ENCODE results near the gene TMC6.

Gene TMC6

DNA sequence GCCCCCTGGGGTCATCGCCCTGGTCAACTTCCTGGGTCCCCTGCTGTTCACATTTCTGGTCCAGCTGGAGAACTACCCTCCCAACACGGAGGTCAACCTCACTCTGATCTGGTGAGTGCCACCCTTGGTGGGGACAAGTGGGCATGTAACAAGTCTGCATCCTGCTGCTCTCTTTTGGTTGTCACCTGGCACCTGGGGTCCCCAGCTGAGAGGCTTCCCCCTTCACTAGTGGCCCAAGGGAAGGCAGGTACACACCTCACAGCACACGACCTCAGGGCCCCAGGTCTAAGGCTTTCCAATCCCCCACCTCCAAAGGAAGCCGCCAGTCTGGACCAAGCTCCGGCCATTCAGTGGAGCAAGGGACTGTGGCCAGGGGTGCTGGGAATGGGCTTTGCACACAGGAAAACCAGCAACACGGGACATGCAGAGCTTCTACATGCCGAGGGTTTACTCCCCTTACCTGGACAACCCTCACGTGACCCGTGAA lies 6.4 kb upstream of the TMC6 start:
- DNase-seq: no peak

DNA sequence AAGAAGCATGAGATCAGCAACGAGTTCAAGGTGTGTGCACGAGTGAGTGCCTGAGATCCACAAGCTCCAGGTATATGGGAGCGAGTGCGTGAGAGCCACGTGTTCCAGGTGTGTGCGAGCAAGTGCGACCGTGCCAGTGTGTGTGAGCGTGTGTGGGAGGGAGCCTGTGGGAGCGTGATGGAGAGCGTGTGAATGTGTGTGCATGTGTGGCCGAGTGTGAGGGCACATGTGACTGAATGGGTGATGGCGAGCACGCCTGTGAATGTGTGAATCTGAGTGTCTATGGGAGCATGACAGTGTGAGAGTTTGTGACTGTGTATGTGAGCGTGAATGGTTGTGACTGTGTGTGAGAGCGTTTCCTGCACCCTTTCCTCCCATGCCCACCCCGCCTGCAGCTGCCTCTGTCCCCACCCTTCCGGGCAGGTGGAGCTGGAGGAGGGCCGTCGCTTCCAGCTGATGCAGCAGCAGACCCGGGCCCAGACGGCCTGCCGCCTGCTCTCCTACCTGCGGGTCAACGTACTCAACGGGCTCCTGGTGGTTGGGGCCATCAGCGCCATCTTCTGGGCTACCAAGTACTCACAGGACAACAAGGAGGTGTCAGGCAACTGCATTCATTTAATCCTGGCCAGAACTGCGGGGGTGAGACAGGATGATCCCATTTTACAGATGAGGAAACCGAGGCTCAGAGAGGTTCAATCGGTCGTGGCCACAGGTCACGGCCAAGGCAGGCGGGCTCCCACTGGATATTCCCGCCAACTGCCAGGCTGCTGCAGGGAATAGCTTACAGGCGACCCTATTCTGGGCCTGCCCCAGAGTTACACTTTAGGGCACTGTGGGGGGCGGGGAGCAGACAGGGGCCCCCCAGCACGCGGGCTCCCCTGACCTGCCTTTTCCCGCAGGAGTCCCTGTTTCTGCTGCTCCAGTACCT lies 5.7 kb upstream of the TMC6 start:
- peak; percentile 69 to 87 (median 82) for DNase-seq

DNA sequence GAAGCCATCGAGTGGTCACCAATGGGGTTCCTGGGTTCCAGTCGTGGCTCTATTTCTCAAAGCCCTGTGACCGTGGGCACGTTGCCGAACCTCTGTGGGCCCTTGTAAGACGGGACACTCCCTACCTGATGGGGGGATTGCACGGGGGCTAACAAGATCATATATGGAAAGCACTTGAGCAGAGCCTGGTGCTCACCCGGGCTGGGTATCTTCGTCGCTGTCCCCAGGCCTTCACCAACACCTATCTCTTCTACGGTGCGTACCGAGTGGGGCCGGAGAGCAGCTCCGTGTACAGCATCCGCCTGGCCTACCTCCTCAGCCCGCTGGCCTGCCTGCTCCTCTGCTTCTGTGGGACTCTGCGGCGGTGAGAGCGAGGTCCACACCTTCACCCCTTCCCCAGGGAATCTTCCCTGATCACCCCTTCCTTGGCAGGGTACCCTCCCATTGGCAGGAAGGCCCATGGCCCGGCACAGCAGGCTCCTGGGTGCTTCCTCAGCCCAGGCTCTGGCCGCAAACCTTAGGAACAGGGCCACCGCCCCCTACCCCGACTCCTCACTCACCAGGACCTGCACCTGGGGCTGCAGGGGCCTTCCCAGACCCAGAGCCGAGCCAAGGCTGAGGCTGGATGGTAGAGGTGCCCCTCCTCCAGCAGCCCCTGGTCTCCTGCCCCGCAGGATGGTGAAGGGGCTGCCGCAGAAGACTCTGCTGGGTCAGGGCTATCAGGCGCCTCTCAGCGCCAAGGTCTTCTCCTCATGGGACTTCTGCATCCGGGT lies 4.8 kb upstream of the TMC6 start:
- DNase-seq: peak in 1 of 6 experiments; percentile 59

DNA sequence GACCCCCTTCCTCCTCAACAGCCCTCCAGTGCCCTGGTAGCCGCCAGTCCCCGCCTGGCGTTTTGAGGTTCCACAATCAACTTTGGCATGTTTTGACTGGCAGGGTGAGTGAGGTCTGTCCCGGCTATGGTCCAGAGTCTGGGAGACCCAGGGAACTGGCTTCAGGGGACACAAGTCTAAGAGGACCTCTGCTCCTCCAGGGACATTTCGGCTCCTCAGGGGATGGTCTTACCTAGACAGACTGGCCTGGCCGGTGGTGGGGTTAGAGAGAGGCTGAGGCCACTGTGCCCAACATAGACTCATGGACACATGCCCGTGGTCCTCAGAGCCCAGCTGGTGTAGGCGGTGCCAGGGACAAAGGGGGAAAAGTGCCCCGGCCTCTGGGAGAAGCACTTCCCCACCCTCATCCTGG lies 4.2 kb upstream of the TMC6 start:
- DNase-seq: no peak

DNA sequence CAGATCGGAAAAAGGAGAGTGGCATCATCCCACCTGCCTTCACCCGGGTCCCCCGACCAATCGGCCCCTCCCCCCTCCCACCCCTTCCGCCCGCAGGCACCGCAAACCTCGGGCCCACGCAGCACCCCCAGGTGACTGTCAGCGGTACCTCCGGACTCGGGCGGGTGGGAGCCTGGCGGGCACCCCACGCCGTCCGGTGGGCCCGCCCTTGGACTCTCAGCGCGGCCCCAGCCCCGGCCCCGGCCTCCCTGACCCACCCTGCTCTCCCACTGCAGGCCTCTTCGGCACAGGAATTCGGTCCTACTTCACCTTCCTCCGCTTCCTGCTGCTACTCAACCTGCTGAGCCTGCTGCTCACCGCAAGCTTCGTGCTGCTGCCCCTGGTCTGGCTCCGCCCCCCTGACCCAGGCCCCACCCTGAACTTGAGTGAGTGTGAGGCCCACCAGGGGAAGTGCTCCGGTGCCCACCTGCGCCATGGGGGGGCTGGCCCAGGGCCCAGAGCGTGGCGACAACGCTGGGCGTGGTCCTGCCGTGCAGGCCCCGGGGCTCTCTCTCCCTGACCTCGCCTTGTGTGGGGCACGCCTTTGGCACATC lies 3.6 kb upstream of the TMC6 start:
- peak; percentile 42 to 79 (median 57) for DNase-seq

DNA sequence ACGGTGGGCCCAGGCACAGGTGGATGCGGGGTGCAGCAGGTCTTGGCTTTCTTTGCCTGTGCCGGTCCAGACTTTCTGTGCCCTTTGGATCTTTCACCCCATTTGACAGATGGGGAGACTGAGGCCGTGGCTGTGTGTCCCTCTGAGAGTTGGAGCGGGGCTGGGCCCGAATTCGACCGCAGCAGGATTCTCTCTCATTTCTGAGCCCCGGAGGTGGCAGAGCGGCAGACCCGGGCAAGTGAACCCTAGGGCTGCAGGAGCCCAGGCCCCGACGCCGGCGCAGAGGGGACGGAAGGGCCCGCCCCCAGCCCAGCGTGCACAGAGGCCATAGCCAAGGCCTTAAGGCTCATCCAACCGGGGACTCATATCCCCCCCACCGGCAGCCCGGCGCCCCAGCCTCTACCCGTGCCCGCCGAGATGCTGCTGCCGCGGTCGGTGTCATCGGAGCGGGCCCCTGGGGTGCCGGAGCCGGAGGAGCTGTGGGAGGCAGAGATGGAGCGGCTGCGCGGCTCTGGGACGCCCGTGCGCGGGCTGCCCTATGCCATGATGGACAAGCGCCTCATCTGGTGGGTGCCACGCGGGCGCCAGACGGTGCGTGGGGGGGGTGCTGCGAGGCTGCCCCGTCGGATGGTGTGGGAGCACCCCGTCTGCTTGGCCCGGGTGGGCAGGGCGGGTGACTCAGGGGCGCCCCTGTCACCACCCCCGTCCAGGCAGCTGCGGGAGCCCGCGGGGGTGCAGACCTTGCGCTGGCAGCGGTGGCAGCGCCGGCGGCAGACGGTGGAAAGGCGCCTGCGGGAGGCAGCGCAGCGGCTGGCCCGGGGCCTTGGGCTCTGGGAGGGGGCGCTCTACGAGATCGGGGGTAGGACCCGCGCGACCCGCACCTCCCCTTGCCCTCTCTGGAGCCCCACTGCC lies 2.9 kb upstream of the TMC6 start:
- DNase-seq: peak in 4 of 6 experiments; percentile 44 to 64 (median 54)

DNA sequence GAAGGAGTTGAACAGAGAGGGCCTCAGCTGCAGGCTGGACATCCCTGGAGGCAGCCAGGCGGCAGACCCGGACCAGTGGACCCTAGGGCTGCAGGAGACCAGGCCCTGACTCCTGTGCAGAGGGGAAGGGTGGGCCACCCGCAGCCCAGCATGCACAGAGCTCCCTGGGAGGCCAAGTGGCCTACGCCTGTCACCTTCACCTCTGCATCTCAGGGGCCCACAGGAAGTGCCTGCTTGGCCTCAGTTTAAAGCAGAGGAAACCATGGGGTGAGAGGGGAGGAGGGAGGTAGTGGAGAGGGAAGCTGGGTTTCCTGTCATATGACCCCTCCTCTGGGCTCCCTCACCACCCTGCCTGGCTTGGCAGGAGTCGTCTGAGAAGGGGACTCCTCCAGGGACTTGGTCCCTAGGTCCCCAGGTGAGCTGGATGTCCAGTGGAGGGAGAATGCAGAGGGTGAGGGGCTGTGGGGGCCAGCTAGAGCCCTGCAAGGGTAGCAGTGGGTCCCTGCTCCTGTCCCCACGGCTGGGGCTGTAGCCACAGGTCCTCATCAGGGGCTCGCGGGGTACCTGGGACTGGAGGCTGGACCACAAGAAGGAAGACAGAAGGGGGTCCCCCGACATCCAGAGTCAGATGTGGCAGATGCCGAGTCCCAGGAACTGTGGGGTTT lies 2.0 kb upstream of the TMC6 start, which contains the start of gene TMC8:
Gene TMC8 (plus strand): TSS at position 335 of the 665 bp plus-strand sequence. CDS start 818 bp downstream, outside the sequence.
- peak; percentile 60 to 91 (median 82) for DNase-seq

DNA sequence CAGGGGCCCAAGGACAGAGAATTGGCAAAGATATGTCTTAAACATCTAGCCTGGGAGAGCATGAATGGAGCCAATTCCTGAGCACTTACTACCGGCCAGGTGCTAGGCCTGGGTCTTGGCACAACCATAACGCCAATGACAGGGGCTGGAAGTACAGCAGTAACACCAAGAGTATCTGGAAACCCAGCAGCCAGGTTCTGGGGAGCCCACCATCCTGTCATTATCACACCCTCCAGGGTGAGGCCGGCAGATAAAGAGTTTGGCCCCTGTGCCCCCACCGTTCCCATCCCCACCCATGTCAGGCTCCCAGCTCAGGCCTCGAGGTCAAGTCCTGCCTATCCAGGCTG lies 1.5 kb upstream of the TMC6 start:
- DNase-seq: peak in 1 of 6 experiments; percentile 71

DNA sequence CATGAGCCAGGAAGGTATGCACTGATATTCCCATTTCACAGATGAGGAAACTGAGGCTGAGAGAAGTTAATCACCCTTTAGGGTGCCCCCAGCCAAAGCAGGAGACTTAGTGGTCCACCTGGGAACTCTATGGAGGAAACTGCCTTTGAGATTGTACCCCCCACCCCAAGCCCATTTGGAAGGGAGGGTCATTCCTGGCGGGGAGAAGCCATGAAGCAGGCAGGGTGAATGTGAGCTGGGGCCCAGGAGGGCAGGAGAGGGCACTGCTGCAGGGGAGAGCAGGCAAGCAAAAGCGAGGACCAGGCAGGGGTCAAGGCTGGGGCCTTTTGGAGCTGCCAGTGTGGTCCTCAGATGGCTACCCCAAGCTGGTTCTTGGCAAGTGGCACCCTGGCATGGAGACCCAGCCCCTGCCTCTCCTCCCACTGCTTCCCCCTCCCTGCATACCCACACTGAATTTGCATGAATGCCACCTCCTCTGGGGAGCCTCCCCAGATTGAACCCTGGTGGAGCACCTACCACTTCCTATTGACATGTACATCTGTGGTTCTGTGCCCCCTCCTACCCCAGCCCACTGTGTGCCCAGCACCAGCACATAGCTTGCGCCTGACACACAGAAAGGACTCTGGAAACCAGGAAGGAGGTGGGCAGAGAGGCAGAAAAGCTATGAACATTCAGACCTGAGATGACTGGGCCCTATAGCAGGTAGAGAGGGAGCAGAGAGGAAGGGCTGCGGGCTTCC lies 965 bp upstream of the TMC6 start:
- DNase-seq: peak in 5 of 6 experiments; percentile 46 to 78 (median 60)

DNA sequence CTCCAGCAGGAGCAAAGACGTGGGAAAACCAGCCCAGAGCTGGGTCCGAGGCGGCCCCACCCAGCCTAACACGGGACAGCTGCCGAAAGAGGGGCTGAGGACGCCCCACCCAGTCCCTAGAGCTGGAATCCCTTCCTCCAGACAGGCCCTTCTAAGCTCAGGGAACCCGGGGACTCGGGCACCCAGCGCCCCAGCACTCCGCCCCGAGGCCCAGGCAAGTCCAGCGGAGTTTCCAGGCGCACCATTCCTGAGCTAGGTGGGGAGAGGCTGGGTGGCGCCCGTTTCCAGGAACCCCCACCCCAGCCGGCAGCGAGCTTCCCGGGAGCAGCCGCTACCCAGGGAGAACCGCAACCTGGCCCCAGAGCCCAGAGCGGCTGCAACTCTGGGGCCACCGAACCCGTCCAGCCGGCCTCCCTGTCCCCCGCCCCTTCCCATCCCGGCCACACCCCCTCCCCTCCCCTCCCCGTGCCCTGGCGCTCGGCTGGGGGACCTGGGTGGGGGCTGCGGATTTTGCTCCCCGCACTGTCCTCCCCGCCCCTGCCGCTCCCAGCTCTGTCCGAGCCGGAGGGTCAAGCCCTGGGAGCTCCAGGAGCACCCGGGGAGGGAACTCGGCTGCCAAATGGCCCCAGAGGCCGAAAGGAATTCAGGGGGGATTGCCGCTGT lies 536 bp downstream of the TMC6 start:
- DNase-seq: peak in 3 of 6 experiments; percentile 31 to 55 (median 48)

DNA sequence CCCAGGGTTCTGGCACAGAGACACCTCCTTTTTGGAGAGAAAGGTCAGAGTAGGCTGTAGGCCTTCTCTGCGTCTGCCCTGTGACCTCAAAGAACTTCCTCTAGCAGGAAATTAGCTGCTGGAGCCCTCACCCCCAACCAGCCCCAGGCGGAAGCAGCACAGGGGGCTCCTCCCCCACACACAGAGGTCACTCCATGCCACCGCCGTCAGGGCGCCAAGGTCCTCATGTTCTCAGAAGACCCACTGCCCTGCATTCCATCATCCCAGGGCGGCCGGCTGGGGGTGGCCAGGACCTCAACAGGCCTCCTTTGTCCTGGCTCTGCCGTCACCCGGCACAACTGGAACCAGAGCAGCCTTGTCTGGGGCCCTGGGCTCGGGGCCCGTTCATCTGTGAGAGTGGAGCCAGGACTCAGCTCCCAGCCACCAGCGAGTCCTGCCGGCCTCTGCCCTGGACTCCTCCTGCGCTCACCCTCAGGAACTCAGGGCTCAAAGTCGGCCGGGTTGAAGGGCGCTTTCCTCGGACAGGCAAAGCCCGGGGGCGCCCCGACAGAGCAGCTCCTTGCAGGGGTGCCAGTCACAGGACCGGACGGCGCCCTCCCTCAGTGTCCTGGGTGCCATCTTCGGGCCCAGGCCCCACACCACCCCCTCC lies 1.2 kb downstream of the TMC6 start:
- peak in 5 of 6 experiments; percentile 46 to 68 (median 57) for DNase-seq

DNA sequence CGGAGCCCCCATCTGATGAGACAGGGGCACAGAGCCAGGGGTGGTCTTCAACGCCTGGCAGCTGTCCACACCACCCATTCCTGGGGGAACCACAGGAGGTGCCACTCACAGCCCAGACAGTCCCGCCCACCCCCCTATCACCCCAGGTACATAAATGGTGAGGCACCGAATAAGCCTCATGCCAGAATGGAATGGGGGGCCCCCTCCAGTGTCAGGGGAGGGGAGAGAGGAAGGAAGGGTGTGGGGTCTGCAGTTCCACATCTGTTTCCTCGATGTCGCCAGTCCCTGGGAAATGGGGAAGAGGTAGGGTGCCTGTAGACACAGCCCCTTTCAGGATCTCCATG lies 1.7 kb downstream of the TMC6 start:
- no peak for DNase-seq

DNA sequence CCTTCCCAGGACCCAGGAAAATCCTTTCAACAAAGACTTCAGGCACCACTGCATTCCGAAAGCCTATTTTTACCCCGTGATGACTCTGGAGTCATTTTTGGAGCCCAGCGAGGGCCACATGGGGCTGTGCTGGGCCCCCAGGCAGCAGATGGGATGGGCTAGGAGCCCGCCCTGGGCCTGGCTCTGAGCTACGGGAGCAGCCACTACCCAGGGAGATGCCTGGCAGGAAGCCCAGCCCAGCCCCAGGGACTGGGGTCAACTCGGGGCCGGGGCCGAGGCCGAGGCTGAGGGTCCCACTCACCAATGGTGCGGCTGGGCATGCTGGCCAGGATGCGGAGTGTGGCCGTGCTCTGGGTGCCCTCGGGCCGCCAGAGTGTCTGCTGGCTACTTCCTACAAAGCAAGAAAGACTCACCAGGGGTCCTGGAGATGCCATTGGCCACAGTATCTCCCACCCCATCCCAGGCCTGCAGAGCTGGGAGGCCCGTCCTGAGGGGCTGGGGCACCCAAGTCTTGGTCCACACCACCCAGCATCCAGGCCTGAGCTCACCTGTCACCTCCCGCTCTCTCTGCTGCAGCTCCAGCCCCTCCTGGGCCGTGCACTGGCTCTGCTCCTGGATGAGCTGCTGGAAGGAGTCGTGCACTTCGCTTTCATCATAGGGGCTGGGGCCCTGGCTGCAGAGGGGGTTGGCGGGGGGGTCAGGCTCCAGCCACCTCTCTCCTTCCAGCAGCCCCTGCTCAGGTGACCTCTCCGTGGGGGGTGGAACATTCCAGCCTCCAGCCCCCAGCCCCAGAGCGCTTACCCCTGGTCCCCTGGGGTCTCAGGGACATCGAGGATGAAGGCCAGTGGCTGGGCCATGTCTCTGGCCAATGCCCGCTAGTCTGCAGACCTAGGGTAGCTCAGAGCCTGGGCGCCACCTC lies 2.3 kb downstream of the TMC6 start:
- no peak for DNase-seq

DNA sequence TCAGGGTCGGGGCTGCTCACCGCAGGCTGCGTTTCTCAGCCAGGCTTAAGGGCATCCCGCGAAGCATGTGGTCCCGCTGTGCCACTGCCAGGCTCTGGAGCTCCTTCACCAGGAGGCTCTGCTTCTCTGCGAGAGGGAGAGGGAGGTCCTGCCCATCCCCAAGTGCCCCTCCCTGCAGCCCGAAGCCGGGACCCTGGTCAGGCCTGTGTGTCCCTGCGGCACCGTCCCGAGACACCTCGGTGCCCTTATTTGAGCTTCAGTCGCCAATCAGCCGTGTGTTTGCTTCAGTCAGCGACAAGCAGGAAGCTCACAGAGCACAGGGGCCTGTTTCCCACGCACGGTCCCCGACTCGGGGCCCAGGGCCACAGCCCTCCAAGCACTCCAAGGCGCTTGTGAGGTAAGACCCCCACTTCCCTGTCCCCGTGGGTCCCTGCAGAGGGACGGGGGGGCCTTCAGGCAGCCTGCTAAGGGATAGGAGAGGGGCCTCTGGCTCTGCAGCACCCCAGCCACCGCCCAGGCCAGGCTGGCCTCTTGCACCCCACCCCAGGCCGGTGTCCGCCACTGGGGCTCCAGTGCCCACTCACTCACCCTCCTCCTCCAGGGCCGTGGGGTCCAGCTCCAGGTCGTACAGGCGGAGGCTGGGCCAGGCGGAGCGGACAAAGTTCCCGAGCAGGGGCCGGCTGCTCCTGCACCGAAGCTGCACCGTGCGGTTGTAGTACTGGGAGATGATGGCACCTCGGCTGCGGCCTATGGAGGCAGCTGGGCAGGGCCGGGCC lies 3.2 kb downstream of the TMC6 start:
- peak in 5 of 6 experiments; percentile 19 to 67 (median 43) for DNase-seq

DNA sequence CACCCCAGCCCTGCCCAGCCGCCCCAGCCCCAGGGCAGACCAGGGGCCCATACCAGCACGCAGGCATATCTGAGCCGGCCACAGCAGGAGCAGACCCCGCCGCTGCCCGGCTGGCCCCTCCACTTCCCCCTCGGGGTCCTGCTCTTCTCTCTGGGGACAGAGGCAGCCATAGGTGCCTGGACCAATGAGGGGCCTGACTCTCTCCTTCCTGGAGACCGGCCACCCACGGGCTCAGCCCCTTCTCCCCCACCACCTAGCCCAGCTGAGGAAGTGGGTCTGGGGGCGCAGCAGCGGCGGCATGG lies 3.8 kb downstream of the TMC6 start:
- no peak for DNase-seq

DNA sequence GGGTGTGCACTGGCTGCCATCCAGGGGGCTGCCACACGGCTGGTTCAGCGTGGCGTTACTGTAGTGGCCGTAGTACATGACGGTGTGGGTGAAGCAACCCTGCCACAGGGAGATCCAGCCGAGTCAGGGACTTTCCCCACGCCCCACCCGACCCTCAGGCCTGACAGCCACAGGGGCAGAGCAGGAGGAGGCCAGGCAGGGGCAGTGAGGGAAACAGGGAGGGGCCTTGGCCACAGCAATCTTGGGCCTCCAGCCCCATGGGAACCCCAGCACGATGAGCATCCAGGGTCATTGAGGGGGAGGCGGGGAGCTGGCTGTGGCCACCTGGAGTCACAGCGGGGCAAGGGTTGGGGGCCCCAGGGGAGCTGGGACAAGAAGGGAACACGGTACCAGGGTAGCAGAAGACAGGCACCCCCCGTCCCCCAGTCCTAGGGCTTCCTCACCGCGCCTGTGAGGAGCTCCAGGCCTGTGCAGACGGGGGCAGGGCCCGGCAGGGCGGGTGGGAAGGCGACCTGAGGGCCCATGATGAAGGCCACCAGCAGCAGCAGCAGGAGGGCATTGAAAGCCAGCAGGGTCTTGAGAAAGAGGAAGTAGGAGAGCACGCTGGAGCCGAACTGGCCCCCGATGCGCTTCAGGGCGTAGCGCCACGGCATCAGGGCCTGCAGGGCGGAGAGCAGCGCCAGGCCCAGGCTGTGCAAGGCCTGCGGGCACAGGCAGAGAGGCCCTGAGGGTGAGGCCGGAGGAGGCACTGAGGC lies 4.3 kb downstream of the TMC6 start:
- peak in 3 of 6 experiments; percentile 24 to 34 (median 34) for DNase-seq

Data from stimulated activated naive CD4-positive, alpha-beta T cell (primary cell).